Glutamatergic neuron (in vitro differentiated cells): ENCODE data around the gene CREB5. TPM values are rescaled to one million over a fixed set of nuclear protein-coding genes. Genes with fewer than 3 reads are reported as not detected.

Experiments used
- DNase-seq: peaks from one replicate; pipeline ENCODE4 v3.0.0; 2022
- H3K27ac Mint-ChIP-seq: one replicate; pipeline ENCODE4 v1.8.0; 2020; ENCODE audit warnings: mild to moderate bottlenecking, mixed read lengths, inconsistent platforms; ENCODE audit not compliant: unreplicated experiment
- H3K27me3 Mint-ChIP-seq: one replicate; pipeline ENCODE4 v1.8.0; 2020; ENCODE audit warnings: mild to moderate bottlenecking, moderate library complexity, mixed read lengths, inconsistent platforms; ENCODE audit not compliant: unreplicated experiment
- H3K36me3 Mint-ChIP-seq: one replicate; pipeline ENCODE4 v1.8.0; 2020; ENCODE audit warnings: mild to moderate bottlenecking, mixed read lengths, inconsistent platforms; ENCODE audit not compliant: unreplicated experiment
- H3K4me1 Mint-ChIP-seq: one replicate; pipeline ENCODE4 v1.8.0; 2020; ENCODE audit warnings: mild to moderate bottlenecking, low read depth, mixed read lengths, inconsistent platforms; ENCODE audit not compliant: unreplicated experiment
- H3K4me3 Mint-ChIP-seq: one replicate; pipeline ENCODE4 v1.8.0; 2020; ENCODE audit warnings: mild to moderate bottlenecking, mixed read lengths, inconsistent platforms; ENCODE audit not compliant: unreplicated experiment
- H3K9me3 Mint-ChIP-seq: one replicate; pipeline ENCODE4 v1.8.0; 2020; ENCODE audit warnings: mild to moderate bottlenecking, moderate library complexity, mixed read lengths, inconsistent platforms; ENCODE audit not compliant: unreplicated experiment
- CTCF ChIP-seq: fragments of 200-600 bp; sonication (generic); IDR thresholded peaks from one replicate; pipeline ENCODE4 v1.5.0; 2021; ENCODE audit not compliant: partially characterized antibody, unreplicated experiment
- total RNA-seq: library from RNA; stranded (reverse); fragmentation: NEBNext Ultra II Directional; extraction: Animal tissue kit (Norgen Biotek cat#: 25700); gene quantifications from one replicate; pipeline ENCODE4 v1.2.1, GENCODE V29; 2021; ENCODE audit not compliant: unreplicated experiment

The CREB5 gene
- total RNA-seq, 1 donor from 2014 or later, result 50.4 TPM

GRCh38 chr7:28618383-28618782, 206.1 kb downstream of the CREB5 start:
- DNase-seq, result no peak
- H3K9me3 Mint-ChIP-seq, result no peaks in the 10 kb centered on the region
- no peak overlapping the region for H3K4me3 Mint-ChIP-seq
- no peaks in the 10 kb centered on the region for H3K27me3 Mint-ChIP-seq
- no peak for TF ChIP-seq CTCF
- no peak overlapping the region for H3K27ac Mint-ChIP-seq
- H3K4me1 Mint-ChIP-seq, result no peaks in the 10 kb centered on the region
- H3K36me3 Mint-ChIP-seq, result no peaks in the 10 kb centered on the region

- no peaks in the 10 kb centered on the region for H3K27me3 Mint-ChIP-seq
- no peaks in the 10 kb centered on the region for H3K4me1 Mint-ChIP-seq
- H3K9me3 Mint-ChIP-seq, result no peaks in the 10 kb centered on the region
- no peak overlapping the region for H3K27ac Mint-ChIP-seq
- DNase-seq, result no peak
- H3K36me3 Mint-ChIP-seq, result no peaks in the 10 kb centered on the region
- H3K4me3 Mint-ChIP-seq, result no peak overlapping the region
- TF ChIP-seq CTCF, result no peak
Measured at GRCh38 chr7:28619256-28619655, 206.9 kb downstream of the CREB5 start.

- no peaks in the 10 kb centered on the region for H3K27me3 Mint-ChIP-seq
- no peak overlapping the region for H3K27ac Mint-ChIP-seq
- H3K4me1 Mint-ChIP-seq, result peaks cover 5% of the 10 kb centered on the region
- TF ChIP-seq CTCF, result no peak
- no peaks in the 10 kb centered on the region for H3K9me3 Mint-ChIP-seq
- no peak for DNase-seq
- no peaks in the 10 kb centered on the region for H3K36me3 Mint-ChIP-seq
- H3K4me3 Mint-ChIP-seq, result no peak overlapping the region
Measured at GRCh38 chr7:28621369-28621841, 209.1 kb downstream of the CREB5 start.

- Mint-ChIP-seq H3K36me3 (no peaks in the 10 kb centered on the region), H3K4me3 (no peak overlapping the region), H3K9me3 (no peaks in the 10 kb centered on the region), H3K4me1 (peaks cover 6% of the 10 kb centered on the region), H3K27me3 (no peaks in the 10 kb centered on the region), H3K27ac (no peak overlapping the region)
- no peak for TF ChIP-seq CTCF
- no peak for DNase-seq
Measured at GRCh38 chr7:28623105-28623730, 210.9 kb downstream of the CREB5 start.

GRCh38 chr7:28623863-28624262, 211.5 kb downstream of the CREB5 start:
- no peaks in the 10 kb centered on the region for H3K27me3 Mint-ChIP-seq
- H3K4me1 Mint-ChIP-seq, result peaks cover 9% of the 10 kb centered on the region
- peak; percentile 22 for TF ChIP-seq CTCF
- DNase-seq, result no peak
- no peaks in the 10 kb centered on the region for H3K36me3 Mint-ChIP-seq
- no peak overlapping the region for H3K27ac Mint-ChIP-seq
- no peaks in the 10 kb centered on the region for H3K9me3 Mint-ChIP-seq
- no peak overlapping the region for H3K4me3 Mint-ChIP-seq
